A549 (cell line): ENCODE results near the gene ZNF652.

Source experiments
- BHLHE40 ChIP-seq: IDR thresholded peaks from 2 replicates; pipeline ENCODE4 v1.6.1; 2012; ENCODE audit warnings: low read depth, low read length, inconsistent platforms
- FOSL2 ChIP-seq, 2 experiments: fragments of 450-650 bp in 1 of 2; fragments of >200 bp in 1 of 2; sonication (Bioruptor Twin) in 1 of 2; formaldehyde crosslinking; IDR thresholded peaks; 2 replicates each; pipeline versions ENCODE4 v1.5.0 to v1.6.1; 2016 to 2020; ENCODE audit warnings: mild to moderate bottlenecking in 1 of 2, moderate library complexity in 1 of 2
- GATA3 ChIP-seq: IDR thresholded peaks from 2 replicates; pipeline ENCODE4 v1.6.1; 2012; ENCODE audit warnings: borderline replicate concordance
- NFE2L2 ChIP-seq: fragments of 150-350 bp; conservative IDR thresholded peaks from 2 replicates; pipeline ENCODE4 v1.6.1; 2014; ENCODE audit warnings: low read length
- POLR2A ChIP-seq: IDR thresholded peaks from 2 replicates; pipeline ENCODE4 v1.6.1; 2012; ENCODE audit warnings: mild to moderate bottlenecking, low read length
- TF ChIP-seq, protein P1 (sequence below): fragments of >200 bp; sonication (Bioruptor Twin); formaldehyde crosslinking; IDR thresholded peaks from 3 replicates; pipeline ENCODE4 v1.5.1; 2016
- TF ChIP-seq, protein P2 (sequence below): IDR thresholded peaks from 2 replicates; pipeline ENCODE4 v1.6.1; 2012

DNA sequence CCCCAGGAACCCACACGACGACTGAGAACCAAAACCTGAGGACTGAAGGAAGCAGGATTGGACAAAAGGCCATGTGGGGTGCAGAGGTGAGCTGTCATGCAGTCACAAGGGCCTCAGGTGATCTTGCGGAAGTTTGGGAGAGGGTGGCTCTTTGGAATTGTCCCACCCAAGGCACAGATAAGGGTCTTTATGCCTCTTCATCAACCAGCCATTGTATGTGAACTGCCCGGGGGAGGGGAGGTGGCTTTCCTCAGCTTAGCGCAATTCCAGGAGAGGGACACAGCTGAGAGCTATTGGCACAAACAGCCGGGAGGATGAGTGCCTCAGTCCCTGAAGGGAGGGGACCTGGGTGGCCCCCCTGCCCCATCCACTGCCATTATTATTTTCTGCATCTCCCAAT lies 76.3 kb downstream of the ZNF652 start:
- TF ChIP-seq, protein P1, sequence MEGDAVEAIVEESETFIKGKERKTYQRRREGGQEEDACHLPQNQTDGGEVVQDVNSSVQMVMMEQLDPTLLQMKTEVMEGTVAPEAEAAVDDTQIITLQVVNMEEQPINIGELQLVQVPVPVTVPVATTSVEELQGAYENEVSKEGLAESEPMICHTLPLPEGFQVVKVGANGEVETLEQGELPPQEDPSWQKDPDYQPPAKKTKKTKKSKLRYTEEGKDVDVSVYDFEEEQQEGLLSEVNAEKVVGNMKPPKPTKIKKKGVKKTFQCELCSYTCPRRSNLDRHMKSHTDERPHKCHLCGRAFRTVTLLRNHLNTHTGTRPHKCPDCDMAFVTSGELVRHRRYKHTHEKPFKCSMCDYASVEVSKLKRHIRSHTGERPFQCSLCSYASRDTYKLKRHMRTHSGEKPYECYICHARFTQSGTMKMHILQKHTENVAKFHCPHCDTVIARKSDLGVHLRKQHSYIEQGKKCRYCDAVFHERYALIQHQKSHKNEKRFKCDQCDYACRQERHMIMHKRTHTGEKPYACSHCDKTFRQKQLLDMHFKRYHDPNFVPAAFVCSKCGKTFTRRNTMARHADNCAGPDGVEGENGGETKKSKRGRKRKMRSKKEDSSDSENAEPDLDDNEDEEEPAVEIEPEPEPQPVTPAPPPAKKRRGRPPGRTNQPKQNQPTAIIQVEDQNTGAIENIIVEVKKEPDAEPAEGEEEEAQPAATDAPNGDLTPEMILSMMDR = no peak
- TF ChIP-seq FOSL2 (IDR thresholded peaks at IDR 0.05) (no peak), FOSL2 (CRISPR knock-in tag; IDR thresholded peaks at IDR 0.05) (no peak), GATA3 (no peak), BHLHE40 (no peak), POLR2A (no peak), NFE2L2 (no peak)
- TF ChIP-seq, protein P2, sequence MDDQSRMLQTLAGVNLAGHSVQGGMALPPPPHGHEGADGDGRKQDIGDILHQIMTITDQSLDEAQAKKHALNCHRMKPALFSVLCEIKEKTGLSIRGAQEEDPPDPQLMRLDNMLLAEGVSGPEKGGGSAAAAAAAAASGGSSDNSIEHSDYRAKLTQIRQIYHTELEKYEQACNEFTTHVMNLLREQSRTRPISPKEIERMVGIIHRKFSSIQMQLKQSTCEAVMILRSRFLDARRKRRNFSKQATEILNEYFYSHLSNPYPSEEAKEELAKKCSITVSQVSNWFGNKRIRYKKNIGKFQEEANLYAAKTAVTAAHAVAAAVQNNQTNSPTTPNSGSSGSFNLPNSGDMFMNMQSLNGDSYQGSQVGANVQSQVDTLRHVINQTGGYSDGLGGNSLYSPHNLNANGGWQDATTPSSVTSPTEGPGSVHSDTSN = no peak
